ENCODE measurements around the gene SLMAP. TPM values are rescaled to one million over a fixed set of nuclear protein-coding genes. Genes with fewer than 3 reads are reported as not detected.
A peak's percentile ranks its signal among the peaks of the same experiment; 100 is the strongest.

The SLMAP gene
- total and polyA plus RNA-seq, 2 experiments from 2014 or later = 32.1 to 73.0 TPM

- Histone ChIP-seq H3K9me2 (ENCODE audit: insufficient read depth) (no peaks in the 10 kb centered on the region), H3K4me1 (ENCODE audit: insufficient read depth) (peaks cover 66% of the 10 kb centered on the region), H3K79me2 (replicated peaks; ENCODE audit: insufficient read depth) (peaks cover 91% of the 10 kb centered on the region), H2AFZ (no peak overlapping the region), H3K4me2 (no peak overlapping the region), H4K20me1 (replicated peaks; ENCODE audit: insufficient read depth) (peaks cover 28% of the 10 kb centered on the region), H3K36me3 (ENCODE audit: insufficient read depth) (no peaks in the 10 kb centered on the region), H3F3A (replicated peaks; ENCODE audit: low read depth) (no peaks in the 10 kb centered on the region), H3K4me3 (no peak overlapping the region), H3K27ac (ENCODE audit: low read depth) (no peak overlapping the region; the same call in 1 of the 2 replicates), H3K27me3 (ENCODE audit: insufficient read depth) (no peaks in the 10 kb centered on the region)
- ATAC-seq = no peak
- Mint-ChIP-seq H3K27ac (0 out of 2 replicates have a peak overlapping the region, but pooled peaks have one; percentile 0), H3K27me3 (ENCODE audit: insufficient read depth, low read depth, poor library complexity) (no peaks in the 10 kb centered on the region), H3K36me3 (ENCODE audit: low read depth) (peaks cover 3% of the 10 kb centered on the region; the same call in 1 of the 3 replicates), H3K4me3 (no peak overlapping the region), H3K4me1 (peaks cover 51% of the 10 kb centered on the region), H3K9me3 (no peaks in the 10 kb centered on the region)
- TF ChIP-seq POLR2AphosphoS5 (IDR thresholded peaks at IDR 0.05; ENCODE audit: low read depth) (no peak), EZH2 (IDR thresholded peaks at IDR 0.05; ENCODE audit: low read depth, unreplicated experiment) (no peak), ZNF114 (CRISPR knock-in tag; IDR thresholded peaks at IDR 0.05) (no peak), CTCF (conservative IDR thresholded peaks at IDR 0.05; ENCODE audit: low read depth in 2 of 2) (no peak), JUNB (IDR thresholded peaks at IDR 0.05; ENCODE audit: unreplicated experiment) (no peak), ZNF331 (CRISPR knock-in tag; IDR thresholded peaks at IDR 0.05; ENCODE audit: low read depth) (no peak), NANOG (IDR thresholded peaks at IDR 0.05; ENCODE audit: borderline replicate concordance) (no peak), EZH2phosphoT487 (IDR thresholded peaks at IDR 0.05; ENCODE audit: unreplicated experiment) (no peak), REST (IDR thresholded peaks at IDR 0.05; ENCODE audit: unreplicated experiment) (no peak), CREB1 (CRISPR knock-in tag; IDR thresholded peaks at IDR 0.05; ENCODE audit: low read depth) (no peak), ZNF462 (CRISPR knock-in tag; IDR thresholded peaks at IDR 0.05) (no peak), STAT1 (IDR thresholded peaks at IDR 0.05; ENCODE audit: unreplicated experiment) (no peak)
- no peak for DNase-seq (ENCODE audit: low spot score)
Observed at GRCh38 chr3:57821765-57822164, 65.7 kb downstream of the SLMAP start.
